HepG2 (cell line): ENCODE data around the gene IL1A. TPM values are rescaled to one million over a fixed set of nuclear protein-coding genes. Genes with fewer than 3 reads are reported as not detected.

Experiments
- ARNT ChIP-seq: fragments of 450-650 bp; IDR thresholded peaks from 2 replicates; pipeline ENCODE4 v1.6.1; 2017
- BCL6 ChIP-seq: IDR thresholded peaks from 2 replicates; pipeline ENCODE4 v1.6.1; 2016; ENCODE audit warnings: missing genetic modification reagents, missing compliant biosample characterization
- DNMT3B ChIP-seq: conservative IDR thresholded peaks from 2 replicates; pipeline ENCODE4 v1.6.1; 2016; ENCODE audit warnings: missing biosample characterization, control low read depth
- FOXA1 ChIP-seq, 2 experiments: fragments of 450-650 bp in 1 of 2; sonication (generic) in 1 of 2; formaldehyde crosslinking in 1 of 2; IDR thresholded peaks; 2 replicates each; pipeline versions ENCODE4 v1.4.0 to v1.6.1; 2016 to 2020; ENCODE audit warnings: missing genetic modification reagents in 1 of 2
- HMG20B ChIP-seq: conservative IDR thresholded peaks from 2 replicates; pipeline ENCODE4 v1.6.1; 2016; ENCODE audit warnings: missing genetic modification reagents, missing compliant biosample characterization
- JARID2 ChIP-seq: sonication (generic); formaldehyde crosslinking; IDR thresholded peaks from 2 replicates; pipeline ENCODE4 v1.8.1; 2023; ENCODE audit warnings: missing genetic modification reagents, inconsistent platforms; ENCODE audit not compliant: insufficient replicate concordance
- KDM3A ChIP-seq: IDR thresholded peaks from 2 replicates; pipeline ENCODE4 v1.6.1; 2018; ENCODE audit warnings: low read depth, missing compliant biosample characterization
- MED1 ChIP-seq: sonication (generic); formaldehyde crosslinking; IDR thresholded peaks from 2 replicates; pipeline ENCODE4 v1.4.0; 2020; ENCODE audit warnings: missing genetic modification reagents
- NFATC3 ChIP-seq: sonication (generic); formaldehyde crosslinking; IDR thresholded peaks from 2 replicates; pipeline ENCODE4 v1.5.1; 2020; ENCODE audit warnings: mild to moderate bottlenecking, missing genetic modification reagents
- RBAK ChIP-seq: sonication (generic); formaldehyde crosslinking; IDR thresholded peaks from 2 replicates; pipeline ENCODE4 v1.5.1; 2020; ENCODE audit warnings: mild to moderate bottlenecking, missing genetic modification reagents
- SMC3 ChIP-seq: IDR thresholded peaks from 2 replicates; pipeline ENCODE4 v1.6.1; 2011; ENCODE audit warnings: low read length, improper control_type of control experiment
- SP5 ChIP-seq: IDR thresholded peaks from 2 replicates; pipeline ENCODE4 v1.6.1; 2016; ENCODE audit warnings: low read depth, borderline replicate concordance
- TCF7L2 ChIP-seq: IDR thresholded peaks from 2 replicates; pipeline ENCODE4 v1.6.1; 2011; ENCODE audit warnings: mild to moderate bottlenecking, low read depth, low read length, moderate library complexity
- TEAD3 ChIP-seq: optimal IDR thresholded peaks from 2 replicates; pipeline ENCODE3; 2016; ENCODE audit warnings: borderline replicate concordance
- ZFX ChIP-seq: sonication (generic); formaldehyde crosslinking; IDR thresholded peaks from 2 replicates; pipeline ENCODE4 v1.4.0; 2020; ENCODE audit warnings: mild to moderate bottlenecking, low read depth, missing genetic modification reagents, moderate library complexity
- ZNF501 ChIP-seq: sonication (generic); formaldehyde crosslinking; IDR thresholded peaks from 2 replicates; pipeline ENCODE4 v1.5.1; 2020; ENCODE audit warnings: mild to moderate bottlenecking, moderate library complexity, missing genetic modification reagents
- ZNF557 ChIP-seq: sonication (generic); formaldehyde crosslinking; IDR thresholded peaks from 2 replicates; pipeline ENCODE4 v1.4.0; 2020; ENCODE audit warnings: missing genetic modification reagents
- ZNF761 ChIP-seq: sonication (generic); formaldehyde crosslinking; conservative IDR thresholded peaks from 2 replicates; pipeline ENCODE4 v1.4.0; 2020; ENCODE audit warnings: mild to moderate bottlenecking, missing genetic modification reagents
- ZNF891 ChIP-seq: sonication (generic); formaldehyde crosslinking; IDR thresholded peaks from 2 replicates; pipeline ENCODE4 v1.5.0; 2020; ENCODE audit warnings: mild to moderate bottlenecking, missing genetic modification reagents
- ZSCAN31 ChIP-seq: sonication (generic); formaldehyde crosslinking; IDR thresholded peaks from 2 replicates; pipeline ENCODE4 v1.5.0; 2020; ENCODE audit warnings: low read depth, mild to moderate bottlenecking, missing genetic modification reagents
- polyA plus RNA-seq, 8 experiments: library from polyadenylated mRNA; depleted of rRNA in 3 of 8; stranded (reverse) in 7 of 8; unstranded in 1 of 8; fragments of >200 nt; fragmentation: Illumina TruSeq in 4 of 8; extraction: Trizol in 4 of 8; gene quantifications; 2 replicates each; pipeline versions ENCODE4 v1.2.1 to v1.2.3, GENCODE V29; 2011 to 2016; ENCODE audit warnings: low read depth in 4 of 8, missing spikeins in 1 of 8, mixed read lengths in 1 of 8; ENCODE audit not compliant: insufficient read depth in 1 of 8
- total RNA-seq, 5 experiments: library from RNA; depleted of rRNA; stranded (reverse); fragments of >200 nt; fragmentation: Illumina TruSeq; extraction: Trizol; gene quantifications; 2 replicates each; pipeline ENCODE4 v1.2.3, GENCODE V29; 2016; ENCODE audit warnings: low read depth in 1 of 5
- TF ChIP-seq, protein P1 (sequence below): sonication (generic); formaldehyde crosslinking; IDR thresholded peaks from 2 replicates; pipeline ENCODE4 v1.4.0; 2020; ENCODE audit warnings: missing genetic modification reagents
- TF ChIP-seq, protein P2 (sequence below): sonication (generic); formaldehyde crosslinking; conservative IDR thresholded peaks from 2 replicates; pipeline ENCODE4 v1.4.0; 2020; ENCODE audit warnings: missing genetic modification reagents
- TF ChIP-seq, protein P3 (sequence below): sonication (generic); formaldehyde crosslinking; conservative IDR thresholded peaks from 2 replicates; pipeline ENCODE4 v1.4.0; 2020; ENCODE audit warnings: missing genetic modification reagents
- TF ChIP-seq, protein P4 (sequence below): sonication (generic); formaldehyde crosslinking; IDR thresholded peaks from 2 replicates; pipeline ENCODE4 v1.4.0; 2020; ENCODE audit warnings: missing genetic modification reagents
- TF ChIP-seq, protein P5 (sequence below): sonication (generic); formaldehyde crosslinking; IDR thresholded peaks from 2 replicates; pipeline ENCODE4 v1.4.0; 2020; ENCODE audit warnings: mild to moderate bottlenecking, missing genetic modification reagents

Gene IL1A
- total and polyA plus RNA-seq, 2 of the 13 experiments (the other 11 are each of a cell fraction or from before 2014, with no cell fraction given) = not detected

DNA sequence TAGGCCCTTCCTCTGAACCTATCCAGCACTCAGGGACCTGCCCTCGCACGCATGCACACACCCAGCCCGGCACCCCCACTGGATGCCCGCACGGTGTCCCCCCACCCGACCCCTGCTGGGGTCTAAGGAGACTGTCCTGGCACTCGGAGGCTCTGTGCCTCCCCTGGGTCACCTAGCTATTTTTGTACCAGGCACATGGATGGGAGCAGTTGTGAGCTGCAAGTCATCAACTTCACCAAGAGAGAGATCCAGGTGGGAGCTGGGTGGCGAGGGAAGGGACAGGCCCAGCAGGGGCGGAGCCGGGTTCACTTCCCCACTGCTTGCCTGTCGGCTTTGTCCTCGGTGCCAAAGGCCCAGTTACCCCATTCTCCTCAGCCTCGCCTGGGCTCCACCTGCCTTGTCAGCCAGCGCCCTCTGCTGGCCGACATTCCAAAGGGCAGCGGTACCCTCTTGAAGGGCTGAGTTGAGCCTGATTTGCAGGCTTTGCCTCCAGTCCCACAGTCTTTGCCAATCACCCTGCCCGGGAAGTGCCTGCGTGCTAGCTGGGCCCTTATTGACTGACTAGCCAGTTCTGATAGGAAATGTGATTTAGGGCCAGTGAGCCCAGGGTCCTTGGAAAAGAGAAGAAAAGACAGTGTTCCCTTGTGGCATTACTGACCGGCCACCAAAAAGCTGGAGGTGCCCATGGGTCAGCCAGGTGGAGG lies 57.7 kb downstream of the IL1A start (continued):
- TF ChIP-seq ZNF501 (CRISPR knock-in tag) (peak; percentile 79), SMC3 (peak; percentile 89), ZFX (peak; percentile 87), BCL6 (CRISPR knock-in tag) (peak; percentile 47; the same call in 1 of the 2 replicates), HMG20B (CRISPR knock-in tag) (no peak), MED1 (peak; percentile 53; the same call in 1 of the 2 replicates), NFATC3 (CRISPR knock-in tag) (peak; percentile 89; the same call in 1 of the 2 replicates), ZNF557 (CRISPR knock-in tag) (no peak), ARNT (no peak), JARID2 (CRISPR knock-in tag) (no peak), RBAK (CRISPR knock-in tag) (no peak), TEAD3 (CRISPR knock-in tag) (peak; percentile 90), ZNF891 (CRISPR knock-in tag) (peak; percentile 86; the same call in 1 of the 2 replicates), TCF7L2 (no peak), ZSCAN31 (CRISPR knock-in tag) (peak; percentile 48; the same call in 1 of the 2 replicates), DNMT3B (CRISPR knock-in tag) (no peak; the same call in 1 of the 2 replicates), SP5 (CRISPR knock-in tag) (peak; percentile 84), KDM3A (CRISPR knock-in tag) (peak; percentile 97; the same call in 1 of the 2 replicates), ZNF761 (CRISPR knock-in tag) (0 out of 2 replicates have a peak, but pooled peaks have one; percentile 62), FOXA1 (IDR thresholded peaks at IDR 0.05) (no peak), FOXA1 (CRISPR knock-in tag; IDR thresholded peaks at IDR 0.05) (no peak)
- TF ChIP-seq, protein P1, sequence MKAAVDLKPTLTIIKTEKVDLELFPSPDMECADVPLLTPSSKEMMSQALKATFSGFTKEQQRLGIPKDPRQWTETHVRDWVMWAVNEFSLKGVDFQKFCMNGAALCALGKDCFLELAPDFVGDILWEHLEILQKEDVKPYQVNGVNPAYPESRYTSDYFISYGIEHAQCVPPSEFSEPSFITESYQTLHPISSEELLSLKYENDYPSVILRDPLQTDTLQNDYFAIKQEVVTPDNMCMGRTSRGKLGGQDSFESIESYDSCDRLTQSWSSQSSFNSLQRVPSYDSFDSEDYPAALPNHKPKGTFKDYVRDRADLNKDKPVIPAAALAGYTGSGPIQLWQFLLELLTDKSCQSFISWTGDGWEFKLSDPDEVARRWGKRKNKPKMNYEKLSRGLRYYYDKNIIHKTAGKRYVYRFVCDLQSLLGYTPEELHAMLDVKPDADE (CRISPR knock-in tag) = no peak
- TF ChIP-seq, protein P2, sequence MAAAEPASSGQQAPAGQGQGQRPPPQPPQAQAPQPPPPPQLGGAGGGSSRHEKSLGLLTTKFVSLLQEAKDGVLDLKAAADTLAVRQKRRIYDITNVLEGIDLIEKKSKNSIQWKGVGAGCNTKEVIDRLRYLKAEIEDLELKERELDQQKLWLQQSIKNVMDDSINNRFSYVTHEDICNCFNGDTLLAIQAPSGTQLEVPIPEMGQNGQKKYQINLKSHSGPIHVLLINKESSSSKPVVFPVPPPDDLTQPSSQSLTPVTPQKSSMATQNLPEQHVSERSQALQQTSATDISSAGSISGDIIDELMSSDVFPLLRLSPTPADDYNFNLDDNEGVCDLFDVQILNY (CRISPR knock-in tag) = no peak; the same call in 1 of the 2 replicates
- TF ChIP-seq, protein P3, sequence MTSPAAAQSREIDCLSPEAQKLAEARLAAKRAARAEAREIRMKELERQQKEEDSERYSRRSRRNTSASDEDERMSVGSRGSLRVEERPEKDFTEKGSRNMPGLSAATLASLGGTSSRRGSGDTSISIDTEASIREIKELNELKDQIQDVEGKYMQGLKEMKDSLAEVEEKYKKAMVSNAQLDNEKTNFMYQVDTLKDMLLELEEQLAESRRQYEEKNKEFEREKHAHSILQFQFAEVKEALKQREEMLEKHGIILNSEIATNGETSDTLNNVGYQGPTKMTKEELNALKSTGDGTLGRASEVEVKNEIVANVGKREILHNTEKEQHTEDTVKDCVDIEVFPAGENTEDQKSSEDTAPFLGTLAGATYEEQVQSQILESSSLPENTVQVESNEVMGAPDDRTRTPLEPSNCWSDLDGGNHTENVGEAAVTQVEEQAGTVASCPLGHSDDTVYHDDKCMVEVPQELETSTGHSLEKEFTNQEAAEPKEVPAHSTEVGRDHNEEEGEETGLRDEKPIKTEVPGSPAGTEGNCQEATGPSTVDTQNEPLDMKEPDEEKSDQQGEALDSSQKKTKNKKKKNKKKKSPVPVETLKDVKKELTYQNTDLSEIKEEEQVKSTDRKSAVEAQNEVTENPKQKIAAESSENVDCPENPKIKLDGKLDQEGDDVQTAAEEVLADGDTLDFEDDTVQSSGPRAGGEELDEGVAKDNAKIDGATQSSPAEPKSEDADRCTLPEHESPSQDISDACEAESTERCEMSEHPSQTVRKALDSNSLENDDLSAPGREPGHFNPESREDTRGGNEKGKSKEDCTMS (CRISPR knock-in tag) = no peak
- TF ChIP-seq, protein P4, sequence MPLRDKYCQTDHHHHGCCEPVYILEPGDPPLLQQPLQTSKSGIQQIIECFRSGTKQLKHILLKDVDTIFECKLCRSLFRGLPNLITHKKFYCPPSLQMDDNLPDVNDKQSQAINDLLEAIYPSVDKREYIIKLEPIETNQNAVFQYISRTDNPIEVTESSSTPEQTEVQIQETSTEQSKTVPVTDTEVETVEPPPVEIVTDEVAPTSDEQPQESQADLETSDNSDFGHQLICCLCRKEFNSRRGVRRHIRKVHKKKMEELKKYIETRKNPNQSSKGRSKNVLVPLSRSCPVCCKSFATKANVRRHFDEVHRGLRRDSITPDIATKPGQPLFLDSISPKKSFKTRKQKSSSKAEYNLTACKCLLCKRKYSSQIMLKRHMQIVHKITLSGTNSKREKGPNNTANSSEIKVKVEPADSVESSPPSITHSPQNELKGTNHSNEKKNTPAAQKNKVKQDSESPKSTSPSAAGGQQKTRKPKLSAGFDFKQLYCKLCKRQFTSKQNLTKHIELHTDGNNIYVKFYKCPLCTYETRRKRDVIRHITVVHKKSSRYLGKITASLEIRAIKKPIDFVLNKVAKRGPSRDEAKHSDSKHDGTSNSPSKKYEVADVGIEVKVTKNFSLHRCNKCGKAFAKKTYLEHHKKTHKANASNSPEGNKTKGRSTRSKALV (CRISPR knock-in tag) = no peak
- TF ChIP-seq, protein P5, sequence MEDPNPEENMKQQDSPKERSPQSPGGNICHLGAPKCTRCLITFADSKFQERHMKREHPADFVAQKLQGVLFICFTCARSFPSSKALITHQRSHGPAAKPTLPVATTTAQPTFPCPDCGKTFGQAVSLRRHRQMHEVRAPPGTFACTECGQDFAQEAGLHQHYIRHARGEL (CRISPR knock-in tag) = no peak
